ENCODE data around the gene ATG10. TPM values are rescaled to one million over a fixed set of nuclear protein-coding genes. Genes with fewer than 3 reads are reported as not detected.
"Not testable (repeated sequence)": the region's sequence is repeated elsewhere in the genome, so short reads cannot be mapped to it uniquely, and the experiment has no call there.

The ATG10 gene
- total RNA-seq, 2 experiments from 2014 or later = 7.1 to 9.1 TPM

DNA sequence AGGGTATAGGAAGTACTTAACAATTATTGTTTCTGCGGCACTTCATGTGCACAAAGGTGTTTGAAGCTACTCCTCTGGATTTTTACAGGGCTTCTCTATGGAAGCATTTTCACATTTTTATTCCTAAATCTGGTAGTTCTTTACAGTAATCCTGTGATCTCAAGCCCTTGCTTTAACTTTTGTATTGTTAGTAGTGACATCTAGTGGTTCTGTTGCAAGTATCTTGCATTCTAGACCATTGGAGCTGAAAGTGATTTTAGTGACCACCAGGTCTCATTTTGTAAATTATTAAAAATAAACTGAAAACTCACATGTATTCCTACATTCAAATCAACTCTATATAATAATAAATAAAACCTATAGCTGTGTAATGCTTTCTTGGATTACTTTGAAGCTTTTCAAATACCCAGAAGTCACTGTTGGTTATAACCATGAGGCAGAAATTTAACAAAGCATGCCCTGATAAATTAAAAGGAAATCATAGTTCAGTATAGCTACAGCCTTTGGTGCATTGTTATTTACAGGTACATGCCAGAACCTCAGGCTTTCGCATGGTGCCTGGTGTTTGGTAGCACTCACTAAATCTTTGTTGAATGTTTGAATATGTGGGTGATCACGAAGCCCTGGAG is 287.5 kb downstream of the ATG10 start:
- POLR2A ChIA-PET = no interaction called here
- CTCF ChIA-PET = interaction anchor here (0.8 kb wide), 1 partner anchor 17 kb away, joined by 3 read pairs; no protein-coding TSS in a partner anchor

DNA sequence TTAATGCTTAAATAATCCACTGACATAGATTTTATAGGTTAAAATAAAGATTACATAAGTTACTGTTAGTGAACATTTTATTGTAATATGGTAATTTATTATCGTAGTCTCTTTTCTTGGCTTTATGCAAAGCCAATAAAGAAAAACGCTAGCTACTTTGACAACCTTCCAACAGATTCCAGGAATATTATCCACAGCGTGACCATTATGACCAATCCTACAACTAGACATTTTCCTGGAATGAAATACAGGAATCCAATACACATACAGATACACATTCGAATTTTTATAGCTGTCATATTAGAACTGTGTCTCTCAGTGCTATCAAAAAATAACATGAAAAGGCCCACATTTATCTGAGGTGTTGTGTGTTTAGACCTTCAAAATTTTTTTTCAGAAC is 293.2 kb downstream of the ATG10 start:
- POLR2A ChIA-PET = no interaction called here
- CTCF ChIA-PET = no interaction called here

DNA sequence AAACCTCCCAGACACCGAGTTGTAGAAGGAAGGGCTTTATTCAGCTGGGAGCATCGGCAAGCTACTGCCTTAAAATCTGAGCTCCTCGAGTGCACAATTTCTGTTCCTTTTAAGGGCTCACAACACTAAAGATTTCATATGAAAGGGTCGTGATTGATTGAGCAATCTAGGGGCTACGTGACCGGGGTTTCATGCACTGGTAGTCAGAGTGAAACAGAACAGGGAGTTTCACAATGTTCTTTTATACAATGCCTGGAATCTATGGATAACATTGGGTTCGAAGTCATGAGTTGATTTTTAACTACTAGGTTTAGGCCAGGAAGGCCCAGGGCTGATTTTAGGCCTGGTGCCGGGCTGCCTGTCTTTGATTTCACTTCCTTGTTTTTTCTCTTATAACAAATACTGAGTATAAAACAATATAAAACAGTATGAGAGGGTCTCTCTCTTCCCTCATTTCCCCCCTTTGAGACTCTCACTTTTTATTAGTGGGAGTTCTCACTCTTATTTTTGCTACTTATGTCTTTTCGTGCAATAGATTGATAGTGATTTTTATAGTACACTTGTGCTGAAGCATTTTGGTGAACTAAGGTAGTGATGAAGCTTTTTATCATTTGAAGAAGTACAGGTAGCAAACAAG is 295.6 kb downstream of the ATG10 start:
- POLR2A ChIA-PET, CTCF ChIA-PET: not testable (repeated sequence)

DNA sequence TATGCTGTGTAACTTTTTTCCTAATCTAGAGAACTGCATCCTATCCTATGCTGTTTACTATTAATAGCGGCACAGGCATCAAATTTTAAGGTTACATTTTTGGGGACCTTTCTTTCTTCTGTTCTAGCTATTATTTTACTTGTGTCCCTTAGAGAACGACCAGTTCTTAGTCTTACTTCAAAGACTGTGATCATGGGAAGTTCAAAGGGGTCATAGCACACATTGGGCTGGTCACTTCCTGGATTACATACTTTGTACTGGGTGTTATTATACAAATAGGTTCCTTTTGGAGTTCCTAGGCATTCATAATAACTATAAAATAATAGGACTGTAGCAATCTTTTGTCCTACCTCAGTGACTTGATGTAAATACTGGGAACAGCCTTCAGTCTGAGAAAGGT is 297.5 kb downstream of the ATG10 start:
- POLR2A ChIA-PET, CTCF ChIA-PET: not testable (repeated sequence)

DNA sequence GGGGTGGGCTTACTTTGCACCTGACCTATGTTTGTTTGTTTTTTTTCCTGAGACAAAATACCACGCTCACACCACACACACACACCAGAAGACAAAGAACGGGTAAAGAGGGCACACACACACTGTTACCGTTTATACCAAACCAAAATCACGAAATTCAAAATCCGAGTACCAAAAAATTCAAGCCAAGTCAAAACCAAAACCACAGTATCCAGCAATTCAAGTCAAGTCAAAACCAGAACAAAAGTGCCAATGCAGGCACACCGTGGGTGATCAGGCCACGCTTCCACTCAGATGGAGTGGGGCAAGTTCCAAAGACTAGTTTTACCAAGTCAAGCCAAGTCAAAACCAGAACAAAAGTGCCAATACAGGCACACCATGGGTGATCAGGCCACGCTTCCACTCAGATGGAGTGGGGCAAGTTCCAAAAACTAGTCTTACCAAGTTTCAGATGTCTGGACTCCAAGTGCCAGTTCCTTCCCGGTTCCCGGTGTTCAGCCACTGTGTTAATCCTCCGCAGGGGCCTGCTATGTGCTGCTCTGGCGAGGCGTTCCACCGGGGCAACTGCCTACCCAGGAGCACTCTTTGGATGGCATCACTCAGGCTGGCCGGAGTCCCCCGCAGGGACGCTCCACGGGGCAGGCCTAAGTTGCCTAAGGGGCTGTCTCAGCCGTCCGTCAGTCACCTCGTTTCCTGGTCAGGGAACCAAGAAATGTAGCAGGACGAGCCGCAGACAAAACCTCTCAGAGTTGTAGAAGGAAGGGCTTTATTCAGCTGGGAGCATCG is 300.9 kb downstream of the ATG10 start:
- CTCF ChIA-PET, POLR2A ChIA-PET: not testable (repeated sequence)

DNA sequence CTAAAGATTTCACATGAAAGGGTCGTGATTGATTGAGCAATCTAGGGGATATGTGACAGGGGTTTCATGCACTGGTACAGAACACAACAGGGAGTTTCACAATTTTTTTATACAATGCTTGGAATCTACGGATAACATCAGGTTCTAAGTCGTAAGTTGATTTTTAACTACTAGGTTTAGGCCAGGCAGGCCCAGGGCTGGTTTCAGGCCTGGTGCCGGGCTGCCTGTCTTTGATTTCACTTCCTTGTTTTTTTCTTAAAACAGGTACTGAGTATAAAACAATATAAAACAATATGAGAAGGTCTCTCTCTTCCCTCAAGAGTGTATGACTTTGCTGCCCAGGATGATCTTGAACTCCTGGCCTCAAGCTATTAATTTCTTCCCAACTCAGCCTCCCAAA is 301.6 kb downstream of the ATG10 start:
- CTCF ChIA-PET, POLR2A ChIA-PET: not testable (repeated sequence)

DNA sequence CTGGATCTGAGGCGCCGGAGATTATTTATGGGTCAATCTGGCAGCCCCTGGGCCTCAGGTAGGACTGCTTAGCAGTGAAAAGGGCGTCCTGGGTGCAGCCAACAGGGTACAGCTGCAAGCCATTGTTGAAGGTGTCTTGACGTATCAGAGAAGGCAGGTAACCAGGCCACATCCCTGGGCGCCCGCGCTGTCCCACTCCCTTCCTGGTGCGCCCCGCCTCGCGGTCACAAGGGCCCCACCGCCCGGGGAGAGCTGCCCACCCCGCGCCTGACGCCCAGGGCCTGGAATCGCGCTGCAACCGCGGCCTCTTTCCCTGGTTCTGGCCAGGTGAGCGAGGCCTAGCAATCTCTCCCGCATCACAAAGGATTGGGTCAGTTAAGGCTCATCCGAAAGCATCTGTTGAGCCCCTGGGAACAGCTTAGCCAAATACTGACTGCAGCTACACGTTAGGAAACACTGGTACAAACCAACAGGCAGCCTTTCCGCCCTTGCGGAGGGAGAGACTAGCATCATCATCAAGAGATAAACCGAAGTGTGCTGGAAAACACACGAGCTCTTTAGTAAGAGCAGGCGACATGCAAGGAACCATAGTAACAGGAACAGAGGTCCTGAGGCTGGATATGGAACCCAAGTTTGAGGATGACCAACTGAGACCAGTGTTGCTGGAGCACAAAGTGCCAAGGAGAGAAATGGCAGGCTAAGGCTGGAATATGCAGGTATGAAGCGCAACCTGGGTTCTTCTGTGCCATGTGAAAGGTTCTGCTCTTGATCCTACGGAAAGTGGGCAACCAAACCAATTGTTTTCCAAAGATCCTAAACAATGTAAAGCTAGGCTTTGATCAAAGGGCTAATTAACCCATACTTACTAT is 302.8 kb downstream of the ATG10 start:
- CTCF ChIA-PET = no interaction called here
- POLR2A ChIA-PET = interaction anchor here (0.6 kb wide), 1 partner anchor 644 kb away, joined by 4 read pairs; no protein-coding TSS in a partner anchor

DNA sequence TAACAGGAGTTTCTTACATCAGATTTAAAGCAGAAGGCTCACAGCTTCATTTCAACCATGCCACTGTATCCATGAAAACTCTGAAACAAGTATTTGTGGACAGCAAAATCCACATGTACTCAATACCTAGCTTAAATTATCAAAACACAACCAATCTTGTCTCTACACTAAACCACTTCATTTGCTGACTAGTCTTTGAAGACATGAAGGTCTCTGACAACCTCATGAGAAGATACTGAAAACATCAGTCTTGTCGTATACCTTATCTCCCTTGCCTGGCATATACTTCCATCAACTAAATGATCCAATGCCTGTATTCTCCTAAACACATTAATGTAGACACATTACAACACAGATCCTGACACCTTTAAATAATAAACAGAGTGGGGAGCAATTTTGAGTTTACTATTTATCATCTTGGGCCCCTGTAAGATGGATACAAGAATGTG is 303.4 kb downstream of the ATG10 start:
- POLR2A ChIA-PET = no interaction called here
- CTCF ChIA-PET = no interaction called here

DNA sequence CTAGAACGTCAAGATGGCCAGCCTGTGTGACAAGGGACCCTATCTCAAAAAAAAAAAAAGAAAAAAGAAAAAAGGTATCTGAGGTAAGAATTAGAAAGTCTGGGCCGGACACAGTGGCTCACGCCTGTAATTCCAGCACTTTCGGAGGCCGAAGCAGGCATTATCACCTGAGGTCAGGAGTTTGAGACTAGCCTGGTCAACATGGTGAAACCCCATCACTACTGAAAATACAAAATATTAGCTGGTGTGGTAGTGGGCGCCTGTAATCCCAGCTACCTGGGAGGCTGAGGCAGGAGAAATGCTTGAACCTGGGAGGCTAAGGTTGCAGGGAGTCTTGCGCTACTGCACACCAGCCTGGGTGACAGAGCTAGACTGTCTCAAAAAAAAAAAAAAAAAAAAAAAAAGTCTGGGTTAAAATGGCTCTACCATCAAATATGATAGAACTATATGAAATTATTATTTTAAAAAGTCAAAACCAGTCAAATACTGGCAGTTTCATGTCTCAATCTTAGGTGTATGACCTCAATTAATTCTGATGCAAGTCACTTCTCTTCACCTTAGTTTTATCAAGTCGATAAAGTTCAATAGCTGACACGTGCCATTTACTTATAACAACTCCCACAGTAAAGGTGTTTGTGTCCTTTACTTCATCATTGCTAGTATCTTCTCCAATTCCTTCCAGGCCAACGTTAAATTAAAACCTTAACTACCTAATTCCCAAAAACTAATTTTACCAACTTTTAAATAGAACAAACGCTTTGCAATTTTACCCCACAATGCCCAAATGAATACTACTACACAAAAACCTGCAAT is 305.2 kb downstream of the ATG10 start:
- ChIA-PET POLR2A (interaction anchor here (0.5 to 1.1 kb wide), 4 partner anchors 306 to 1568 kb away, joined by 3 read pairs; no protein-coding TSS in a partner anchor), CTCF (no interaction called here)

DNA sequence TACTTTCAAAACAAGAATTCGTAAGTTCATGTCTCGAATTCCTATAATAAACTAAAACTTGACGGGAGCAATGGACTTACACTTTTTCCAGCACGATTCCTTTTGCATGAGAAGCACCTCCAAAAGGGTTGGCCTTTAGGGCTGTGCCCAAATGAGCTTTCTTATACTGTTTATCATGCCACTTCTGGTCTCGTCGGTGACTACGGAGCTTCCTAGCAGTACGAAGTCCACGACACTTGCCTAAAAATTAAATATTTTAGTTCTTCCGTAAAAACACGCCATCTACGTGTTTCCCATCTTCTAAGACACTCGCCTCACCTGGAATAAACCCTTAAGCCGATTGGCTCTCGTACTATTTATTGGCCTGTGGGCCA is 305.8 kb downstream of the ATG10 start:
- ChIA-PET POLR2A (interaction anchor here (0.6 to 1.1 kb wide), 2 partner anchors 307 to 993 kb away, joined by 3 to 6 read pairs; no protein-coding TSS in a partner anchor), CTCF (no interaction called here)

DNA sequence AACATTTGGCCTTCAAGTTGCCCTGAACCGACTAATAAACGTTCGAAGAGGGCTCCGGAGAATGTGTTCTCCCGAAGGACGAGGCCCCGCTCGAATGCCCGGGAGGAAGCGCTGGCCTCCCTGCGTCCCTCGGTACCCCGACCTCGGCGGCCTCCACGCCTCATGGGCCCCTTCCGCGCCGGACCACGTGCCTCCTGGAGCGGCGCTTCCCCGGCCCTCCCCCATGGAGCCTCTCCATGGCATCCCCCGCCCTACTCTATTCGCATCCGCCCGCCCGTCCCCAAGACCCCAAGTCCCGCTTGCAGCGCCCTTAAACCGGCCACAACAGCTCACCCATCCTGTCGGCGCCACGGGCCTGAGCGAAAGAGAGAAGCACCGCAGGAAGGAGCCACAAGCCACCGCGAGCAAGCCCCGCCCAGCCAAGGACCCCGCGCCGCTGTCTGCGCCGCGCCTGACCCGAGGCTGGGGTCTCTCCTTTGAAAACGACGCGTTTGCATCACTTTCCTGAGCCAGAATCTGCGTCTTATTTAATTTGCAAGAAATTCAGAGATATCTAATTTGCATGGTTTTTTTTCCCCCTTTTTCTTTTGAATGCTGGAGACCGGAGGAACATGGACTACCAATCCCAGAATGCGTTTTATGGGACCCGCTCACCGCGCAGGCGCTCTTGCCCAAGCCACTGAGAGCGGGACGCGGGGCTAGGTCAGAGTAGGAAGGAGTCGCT is 306.3 kb downstream of the ATG10 start, which contains the start of gene RPS23:
RPS23 (minus strand) TSS at position 368 of the 724 bp plus-strand sequence; CDS start at position 337, 31 bp downstream.
- CTCF ChIA-PET = interaction anchor here (1.4 kb wide), 1 partner anchor 99 kb away, joined by 3 read pairs; no protein-coding TSS in a partner anchor
- POLR2A ChIA-PET = interaction anchor here (0.6 to 1.1 kb wide), 3 partner anchors 21 to 993 kb away, joined by 3 to 6 read pairs (median 6); no protein-coding TSS in a partner anchor

DNA sequence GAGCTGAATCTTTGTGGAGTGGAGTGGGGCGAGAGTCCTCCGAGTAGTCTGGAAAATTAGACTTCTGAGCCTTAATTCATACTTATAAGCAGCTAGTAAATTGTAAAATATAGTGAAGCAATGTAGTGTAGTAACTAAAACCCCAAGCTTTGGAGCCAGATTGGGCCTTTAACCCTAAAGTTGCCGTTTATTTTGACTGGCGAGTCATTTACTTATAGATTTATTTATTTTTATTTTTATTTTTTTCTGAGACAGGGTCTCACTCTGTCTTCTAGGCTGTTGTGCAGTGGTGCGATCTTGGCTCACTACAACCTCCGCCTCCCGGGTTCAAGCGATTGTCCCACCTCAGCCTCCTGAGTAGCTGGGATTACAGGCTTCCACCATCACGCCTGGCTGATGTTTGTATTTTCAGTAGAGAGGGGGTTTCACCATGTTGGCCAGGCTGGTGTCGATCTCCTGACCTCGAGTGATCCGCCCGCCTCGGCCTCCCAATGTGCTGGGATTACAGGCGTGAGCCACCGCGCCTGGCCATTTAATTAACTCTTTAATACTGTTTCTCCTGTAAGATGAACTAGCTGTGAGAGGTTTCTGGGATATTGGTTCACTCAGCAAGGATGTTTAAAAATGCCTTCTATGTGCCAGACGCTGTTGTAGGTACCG is 307.0 kb downstream of the ATG10 start:
- CTCF ChIA-PET = interaction anchor here (1.4 kb wide), 1 partner anchor 100 kb away, joined by 3 read pairs; no protein-coding TSS in a partner anchor
- POLR2A ChIA-PET = interaction anchor here (0.7 kb wide), 1 partner anchor 21 kb away, joined by 6 read pairs; no protein-coding TSS in a partner anchor

DNA sequence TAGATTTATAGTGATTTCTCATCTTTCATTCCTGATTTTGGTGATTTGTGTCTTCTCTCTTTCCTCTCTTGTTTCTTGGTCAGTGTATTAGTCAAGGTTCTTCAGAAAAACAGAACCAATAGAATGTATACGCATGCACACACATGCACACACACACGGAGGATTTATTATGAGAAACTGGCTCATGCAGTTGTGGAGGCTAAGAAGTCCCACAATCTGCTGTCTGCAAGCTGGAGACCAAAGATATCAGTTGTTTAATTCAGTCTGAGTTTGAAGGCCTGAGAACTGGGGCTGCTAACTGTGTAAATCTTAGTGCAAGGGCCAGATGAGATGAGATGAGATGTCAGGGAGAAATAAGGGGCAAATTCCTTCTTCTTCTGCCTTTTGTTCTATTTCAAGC is 312.1 kb downstream of the ATG10 start:
- ChIA-PET POLR2A (no interaction called here), CTCF (no interaction called here)

DNA sequence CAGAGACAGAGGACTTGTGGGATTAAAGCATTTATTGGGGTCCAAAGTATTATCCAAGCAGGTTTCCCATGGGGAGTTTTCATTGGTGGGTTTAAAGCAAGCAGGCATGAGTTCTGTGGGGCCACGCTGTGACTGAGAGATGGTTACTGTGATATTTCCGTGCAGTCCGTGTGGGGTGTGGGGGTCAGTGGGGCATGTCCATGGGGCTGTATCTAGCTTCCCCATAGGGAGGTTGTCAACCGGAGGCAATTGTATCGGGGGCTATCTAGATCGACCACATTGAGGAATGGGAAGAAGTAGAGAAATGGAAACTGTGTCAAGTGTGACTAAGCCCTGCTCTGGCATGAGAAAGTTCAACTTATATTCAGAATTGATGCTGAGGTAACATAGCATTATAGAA is 313.4 kb downstream of the ATG10 start:
- ChIA-PET POLR2A (no interaction called here), CTCF (no interaction called here)

DNA sequence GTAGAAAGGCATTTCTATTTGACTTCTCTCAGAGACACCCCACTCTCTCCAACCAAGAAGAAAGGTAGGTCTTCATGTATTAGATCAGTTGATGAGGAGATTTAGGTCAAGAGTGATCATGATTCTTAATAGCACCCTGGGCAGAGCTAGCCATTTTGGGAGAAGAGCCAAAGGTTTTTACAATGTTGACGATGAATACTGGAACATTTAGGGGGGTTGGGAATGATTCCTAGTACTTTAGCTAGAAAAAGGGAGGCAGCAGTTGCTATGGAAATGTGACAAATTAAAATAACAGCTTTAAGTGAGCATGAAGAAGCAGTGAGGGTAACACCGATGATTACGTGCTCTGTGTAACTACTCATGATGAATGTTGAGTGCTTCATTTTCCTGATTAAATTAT is 315.8 kb downstream of the ATG10 start:
- ChIA-PET POLR2A (no interaction called here), CTCF (interaction anchor here (1.3 kb wide), 1 partner anchor 533 kb away, joined by 3 read pairs; no protein-coding TSS in a partner anchor)

DNA sequence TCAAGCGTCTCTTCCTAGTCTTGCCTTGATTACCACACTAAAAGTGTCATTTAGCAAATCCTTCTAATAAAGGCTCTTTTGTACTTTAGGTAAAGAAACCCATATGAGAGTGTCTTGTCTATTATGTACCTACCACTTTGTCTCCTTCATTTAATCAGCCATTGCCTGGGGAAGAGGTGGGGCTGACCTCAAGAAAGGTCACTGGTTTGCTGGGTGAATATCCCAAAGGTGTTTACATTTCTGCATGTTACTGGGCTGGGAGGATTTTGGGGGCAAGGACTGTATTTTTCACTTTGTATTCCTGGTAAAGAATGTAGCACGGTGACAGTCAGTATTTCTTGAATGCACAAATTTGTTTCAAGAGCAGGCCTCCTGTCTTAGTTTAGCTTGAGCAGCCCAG is 318.2 kb downstream of the ATG10 start:
- ChIA-PET CTCF (no interaction called here), POLR2A (no interaction called here)

DNA sequence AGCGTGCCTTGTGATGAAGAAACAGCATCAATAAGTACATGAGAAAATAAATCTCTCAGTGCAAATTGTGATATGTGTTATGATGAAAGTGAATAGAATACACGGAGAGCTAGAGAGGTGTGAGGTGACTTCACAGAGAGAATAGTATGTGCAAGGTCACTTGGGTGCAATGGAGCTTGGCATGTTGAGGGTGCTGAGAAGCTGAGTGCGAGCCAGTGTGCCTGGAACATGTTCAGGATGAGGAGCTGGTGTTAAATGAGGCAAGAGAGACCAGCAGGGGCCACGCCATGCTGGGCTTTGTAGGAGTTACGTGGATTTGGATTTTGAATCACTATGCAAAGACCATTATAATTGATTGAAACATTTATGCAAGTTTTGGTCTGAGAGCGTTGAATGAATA is 319.1 kb downstream of the ATG10 start:
- CTCF ChIA-PET = no interaction called here
- POLR2A ChIA-PET = no interaction called here

DNA sequence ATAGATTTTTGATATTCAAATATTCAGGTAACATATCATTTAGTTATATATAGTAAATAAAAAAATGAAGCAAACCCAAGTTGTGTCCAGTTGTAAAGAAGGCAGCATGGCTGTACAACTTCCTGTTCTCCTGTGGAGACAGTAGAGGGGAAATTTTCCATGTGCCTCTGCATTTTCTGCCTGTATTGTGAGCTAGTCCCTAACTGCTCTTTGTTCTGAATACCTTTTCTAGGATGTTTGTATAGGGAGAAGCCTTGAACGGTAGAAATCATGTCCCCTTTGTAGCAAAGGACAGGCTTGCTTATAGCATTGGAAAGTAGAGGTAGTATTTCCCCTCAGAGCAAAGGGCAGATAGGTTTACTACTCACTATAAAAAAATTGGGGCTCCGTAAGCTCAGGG is 319.6 kb downstream of the ATG10 start:
- ChIA-PET CTCF (no interaction called here), POLR2A (no interaction called here)
